Measurements from ENCODE around the gene TMC3. TPM values are rescaled to one million over a fixed set of nuclear protein-coding genes. Genes with fewer than 3 reads are reported as not detected.

Gene TMC3
- total and polyA plus RNA-seq, 9 of the 15 experiments (the other 6 are each of a cell fraction or from before 2014, with no cell fraction given), result 0.01 to 0.14 TPM; not detected in 7

GRCh38 chr15:81400640-81401236 lies 26.7 kb upstream of the TMC3 start (continued):
- TF ChIP-seq UBTF (IDR thresholded peaks at IDR 0.05; ENCODE audit: borderline replicate concordance in 1 of 2, low read depth in 2 of 2, low read length in 2 of 2) (no peak), DEAF1 (CRISPR knock-in tag; IDR thresholded peaks at IDR 0.05) (0 out of 2 replicates have a peak, but pooled peaks have one; percentile 27), CTCF (IDR thresholded peaks at IDR 0.05 in 2 of 3, conservative IDR thresholded peaks at IDR 0.05 in 1 of 3; ENCODE audit: insufficient read depth in 2 of 3, low read depth in 1 of 3, low read length in 3 of 3) (peak; percentile 60 to 85 (median 66); a peak in 5 of 6 replicates), ZBTB8A (IDR thresholded peaks at IDR 0.05; ENCODE audit: partially characterized antibody) (no peak), RAD21 (CRISPR knock-in tag; conservative IDR thresholded peaks at IDR 0.05 in 1 of 2, IDR thresholded peaks at IDR 0.05 in 1 of 2) (peak; percentile 54 to 86), MLLT1 (IDR thresholded peaks at IDR 0.05) (no peak), PTRF (tag; IDR thresholded peaks at IDR 0.05) (no peak)
